Raji (cell line): ENCODE results near the gene STX5.
A peak's percentile ranks its signal among the peaks of the same experiment; 100 is the strongest.

Experiments
- POLR2A ChIP-seq: IDR thresholded peaks from 2 replicates; pipeline ENCODE4 v1.6.1; 2011; ENCODE audit warnings: low read depth, low read length, control low read depth; ENCODE audit not compliant: insufficient read depth

STX5 gene

GRCh38 chr11:62831520-62832335 lies at the start of gene STX5:
Gene STX5, minus strand, starts transcription at chr11:62832051. Its CDS starts 808 bp downstream, at chr11:62831243.
- TF ChIP-seq POLR2A, result peak; percentile 52

- TF ChIP-seq POLR2A, result peak; percentile 98
Observed at GRCh38 chr11:62880803-62881578, 49.1 kb upstream of the STX5 start, which contains the start of gene SLC3A2. Gene SLC3A2, plus strand, starts transcription at chr11:62880896. Its CDS starts 128 bp downstream, at chr11:62881024.

- TF ChIP-seq POLR2A, result no peak
Observed at GRCh38 chr11:62880231-62880802, 48.5 kb upstream of the STX5 start.

GRCh38 chr11:62879235-62879978 lies 47.6 kb upstream of the STX5 start:
- no peak for TF ChIP-seq POLR2A

GRCh38 chr11:62876712-62877111 lies 44.9 kb upstream of the STX5 start:
- no peak for TF ChIP-seq POLR2A

GRCh38 chr11:62875698-62876478 lies 44.0 kb upstream of the STX5 start:
- TF ChIP-seq POLR2A, result no peak

GRCh38 chr11:62874851-62875250 lies 43.0 kb upstream of the STX5 start:
- TF ChIP-seq POLR2A, result no peak

GRCh38 chr11:62865635-62866034 lies 33.8 kb upstream of the STX5 start:
- no peak for TF ChIP-seq POLR2A

- no peak for TF ChIP-seq POLR2A
Observed at GRCh38 chr11:62863687-62864335, 32.0 kb upstream of the STX5 start.

- TF ChIP-seq POLR2A, result no peak
Observed at GRCh38 chr11:62860835-62861563, 29.1 kb upstream of the STX5 start.

GRCh38 chr11:62858201-62858600 lies 26.4 kb upstream of the STX5 start:
- no peak for TF ChIP-seq POLR2A

- no peak for TF ChIP-seq POLR2A
Observed at GRCh38 chr11:62857541-62857982, 25.7 kb upstream of the STX5 start.

- no peak for TF ChIP-seq POLR2A
Observed at GRCh38 chr11:62856333-62856895, 24.6 kb upstream of the STX5 start.
